Mesenteric fat pad (tissue), 1 donor: ENCODE data around the gene RENBP. TPM values are rescaled to one million over a fixed set of nuclear protein-coding genes. Genes with fewer than 3 reads are reported as not detected.

ENCODE experiments used
- DNase-seq: peaks from one replicate; pipeline ENCODE4 v3.0.0-alpha.2; 2020; ENCODE audit warnings: low spot score
- total RNA-seq: library from RNA; stranded (reverse); fragmentation: NEBNext Ultra II Directional; extraction: Animal tissue kit (Norgen Biotek cat#: 25700); gene quantifications from one replicate; pipeline ENCODE4 v1.2.1, GENCODE V29; 2021
- donor health status: DM: yes; HTN: yes; CAD: no.

RENBP gene
- total RNA-seq, 1 donor from 2014 or later = 34.5 TPM

- no peak for DNase-seq
These were observed 23.4 kb downstream of the RENBP start for GRCh38 chrX:153921070-153921469.

GRCh38 chrX:153920546-153920945 is 23.9 kb downstream of the RENBP start:
- DNase-seq = no peak

GRCh38 chrX:153919281-153919680 is 25.2 kb downstream of the RENBP start:
- DNase-seq = peak; percentile 87

- DNase-seq = no peak
These were observed 26.6 kb downstream of the RENBP start for GRCh38 chrX:153917869-153918268.

- DNase-seq = no peak
These were observed 30.7 kb downstream of the RENBP start for GRCh38 chrX:153913701-153914100.

GRCh38 chrX:153913211-153913610 is 31.2 kb downstream of the RENBP start:
- DNase-seq = no peak

GRCh38 chrX:153911798-153912197 is 32.6 kb downstream of the RENBP start:
- no peak for DNase-seq

- peak; percentile 85 for DNase-seq
These were observed 34.0 kb downstream of the RENBP start for GRCh38 chrX:153910446-153910845.

GRCh38 chrX:153909980-153910360 is 34.5 kb downstream of the RENBP start:
- no peak for DNase-seq

GRCh38 chrX:153909024-153909979 is 35.1 kb downstream of the RENBP start:
- no peak for DNase-seq

- DNase-seq = no peak
These were observed 36.1 kb downstream of the RENBP start for GRCh38 chrX:153908219-153908860.

- no peak for DNase-seq
These were observed 37.0 kb downstream of the RENBP start for GRCh38 chrX:153907456-153907855.

GRCh38 chrX:153906126-153906917 is 38.1 kb downstream of the RENBP start:
- no peak for DNase-seq

GRCh38 chrX:153905481-153906095 is 38.9 kb downstream of the RENBP start:
- peak; percentile 85 for DNase-seq

GRCh38 chrX:153903991-153904957 is 40.2 kb downstream of the RENBP start, which contains the start of gene AVPR2:
Gene AVPR2, plus strand, starts transcription at chrX:153904673. Its CDS starts 473 bp downstream, at chrX:153905146.
- DNase-seq = no peak

GRCh38 chrX:153903238-153903980 is 41.0 kb downstream of the RENBP start:
- peak; percentile 89 for DNase-seq

- no peak for DNase-seq
These were observed 42.1 kb downstream of the RENBP start for GRCh38 chrX:153902385-153902784.

- DNase-seq = no peak
These were observed 42.7 kb downstream of the RENBP start for GRCh38 chrX:153901753-153902140.
